Stimulated activated CD8-positive, alpha-beta memory T cell treated with anti-CD3 and anti-CD28 coated beads, Interleukin-7, amount 100 ng/mL, for 48 hours (primary cell): ENCODE measurements around the gene KPNA2.
A peak's percentile ranks its signal among the peaks of the same experiment; 100 is the strongest.
"Not testable (repeated sequence)": the region's sequence is repeated elsewhere in the genome, so short reads cannot be mapped to it uniquely, and the experiment has no call there.

Experiments
- DNase-seq, 2 donors: peaks; one replicate each; pipeline ENCODE4 v3.0.0-alpha.2; 2020; ENCODE audit warnings: low read depth in 1 of 2; ENCODE audit errors: extremely low read depth in 1 of 2

KPNA2 gene

GRCh38 chr17:68035523-68036303, at the start of gene KPNA2:
KPNA2 (plus strand) TSS chr17:68035735; CDS start chr17:68037133, 1,398 bp downstream.
- peak; percentile 81 to 87 for DNase-seq

- DNase-seq, result no peak
Measured at GRCh38 chr17:67990909-67991308, 44.6 kb upstream of the KPNA2 start.

GRCh38 chr17:67992548-67993152, 42.9 kb upstream of the KPNA2 start:
- DNase-seq, result no peak

GRCh38 chr17:67993153-67993997, 42.2 kb upstream of the KPNA2 start:
- peak; percentile 37 to 67 for DNase-seq

- no peak for DNase-seq
Measured at GRCh38 chr17:67993998-67994361, 41.6 kb upstream of the KPNA2 start.

GRCh38 chr17:67994817-67995569, 40.5 kb upstream of the KPNA2 start:
- DNase-seq, result no peak

- DNase-seq, result no peak
Measured at GRCh38 chr17:67995570-67996263, 39.8 kb upstream of the KPNA2 start.

- peak in 1 of 2 donors; percentile 20 for DNase-seq
Measured at GRCh38 chr17:67996301-67997171, 39.0 kb upstream of the KPNA2 start, which contains the start of gene C17orf58. C17orf58 (minus strand) TSS chr17:67996469; CDS start chr17:67996198, 271 bp downstream.

- no peak for DNase-seq
Measured at GRCh38 chr17:67998466-67998865, 37.1 kb upstream of the KPNA2 start.

- DNase-seq, result no peak
Measured at GRCh38 chr17:67999291-67999911, 36.1 kb upstream of the KPNA2 start.

GRCh38 chr17:68004201-68004600, 31.3 kb upstream of the KPNA2 start:
- DNase-seq, result no peak

- DNase-seq, result no peak
Measured at GRCh38 chr17:68006797-68007196, 28.7 kb upstream of the KPNA2 start.

GRCh38 chr17:68011199-68011665, 24.3 kb upstream of the KPNA2 start:
- peak in 1 of 2 donors; percentile 42 for DNase-seq

- DNase-seq, result no peak
Measured at GRCh38 chr17:68013385-68013784, 22.1 kb upstream of the KPNA2 start.

GRCh38 chr17:68015081-68015723, 20.3 kb upstream of the KPNA2 start:
- DNase-seq, result no peak

- no peak for DNase-seq
Measured at GRCh38 chr17:68016838-68017237, 18.7 kb upstream of the KPNA2 start.

- not testable (repeated sequence) for DNase-seq
Measured at GRCh38 chr17:68018493-68018892, 17.0 kb upstream of the KPNA2 start.

GRCh38 chr17:68019336-68019674, 16.2 kb upstream of the KPNA2 start:
- no peak for DNase-seq
